Measurements from ENCODE around the gene FSTL4. TPM values are rescaled to one million over a fixed set of nuclear protein-coding genes. Genes with fewer than 3 reads are reported as not detected.

The FSTL4 gene
- total RNA-seq, 2 donors from 2014 or later = not detected

DNA sequence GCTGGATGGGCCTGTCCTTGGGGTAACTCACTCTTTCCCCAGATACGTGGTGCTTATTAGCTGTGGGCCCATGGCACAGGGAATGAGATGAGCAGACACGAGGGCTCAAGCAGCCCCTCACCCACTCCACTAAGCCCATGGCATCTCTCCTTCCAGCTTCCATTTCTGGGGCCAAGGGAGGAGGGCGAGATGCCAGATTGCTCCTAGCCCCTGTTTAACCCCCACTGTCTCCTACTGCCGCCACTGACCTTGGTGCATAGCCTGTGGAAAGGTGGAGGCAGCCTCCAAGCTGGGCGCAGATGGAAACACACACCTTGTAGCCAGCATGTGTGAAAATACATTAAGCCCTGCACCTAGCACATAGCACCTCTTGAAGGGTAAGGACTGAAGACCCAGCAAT is 167.6 kb downstream of the FSTL4 start:
- Mint-ChIP-seq H3K27ac (peak overlapping the region in 1 of 2 donors; percentile 59), H3K9me3 (no peaks in the 10 kb centered on the region), H3K36me3 (no peaks in the 10 kb centered on the region)
- no peak for ATAC-seq
- DNase-seq (ENCODE audit: low spot score in 2 of 2) = no peak

GRCh38 chr5:133441166-133441815 is 171.1 kb downstream of the FSTL4 start:
- no peaks in the 10 kb centered on the region for H3K9me3 Mint-ChIP-seq
- H3K36me3 Mint-ChIP-seq = no peaks in the 10 kb centered on the region
- no peak overlapping the region for H3K27ac Mint-ChIP-seq
- ATAC-seq = no peak
- DNase-seq (ENCODE audit: low spot score in 2 of 2) = no peak

DNA sequence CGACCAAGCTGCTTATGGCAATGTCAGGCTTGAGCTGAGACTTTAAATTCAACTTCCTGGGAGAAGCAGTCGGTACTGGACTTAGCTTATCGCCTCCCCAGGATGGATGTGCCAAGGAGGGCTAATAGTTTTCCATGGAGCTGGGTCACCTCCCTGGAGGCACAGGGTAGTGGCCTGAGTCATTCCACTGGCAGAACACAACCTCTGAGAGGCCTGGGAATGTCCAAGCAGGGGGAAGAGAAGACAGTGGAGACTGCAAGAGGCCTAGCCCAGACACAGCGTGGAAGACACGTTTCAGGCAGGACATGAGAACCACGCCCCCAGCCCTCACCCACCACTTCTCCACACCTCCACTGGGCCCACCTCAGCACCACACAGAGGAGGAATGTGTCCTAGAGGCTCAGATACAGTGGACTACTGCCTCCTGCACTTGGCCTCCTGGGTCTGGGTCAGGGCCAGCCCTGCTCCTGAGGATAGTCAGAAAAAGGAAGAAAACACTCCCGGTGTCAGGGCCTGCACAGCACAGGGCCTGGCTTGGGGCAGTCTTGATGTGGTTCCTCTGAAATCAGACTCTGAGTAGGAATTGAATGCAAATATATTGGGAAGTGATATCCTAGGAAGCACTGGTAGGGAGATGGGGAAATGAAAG is 171.8 kb downstream of the FSTL4 start:
- no peaks in the 10 kb centered on the region for H3K9me3 Mint-ChIP-seq
- ATAC-seq = no peak
- no peaks in the 10 kb centered on the region for H3K36me3 Mint-ChIP-seq
- no peak for DNase-seq (ENCODE audit: low spot score in 2 of 2)
- H3K27ac Mint-ChIP-seq = no peak overlapping the region

- no peak for ATAC-seq
- Mint-ChIP-seq H3K27ac (no peak overlapping the region), H3K9me3 (no peaks in the 10 kb centered on the region), H3K36me3 (no peaks in the 10 kb centered on the region)
- DNase-seq (ENCODE audit: low spot score in 2 of 2) = no peak
Observed at GRCh38 chr5:133439859-133440258, 172.5 kb downstream of the FSTL4 start.

DNA sequence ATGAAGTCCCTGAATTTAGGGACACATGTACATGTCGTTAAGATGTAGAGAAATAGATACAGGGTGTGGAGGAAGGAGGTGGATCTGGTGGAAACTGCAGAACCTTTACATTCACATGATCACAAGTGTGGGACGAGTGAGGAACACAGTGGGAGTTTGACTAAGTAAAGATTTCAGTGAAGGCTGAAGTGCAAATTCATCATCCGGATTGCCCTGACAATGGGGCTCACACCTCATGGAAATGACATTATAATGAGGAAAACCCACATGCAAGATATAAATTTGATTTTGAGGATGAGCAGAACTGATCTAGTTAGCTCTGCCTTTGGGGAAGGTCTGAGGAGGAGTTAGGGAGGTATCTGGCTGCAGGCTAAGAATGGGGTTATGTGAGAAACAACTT is 173.9 kb downstream of the FSTL4 start:
- Mint-ChIP-seq H3K27ac (no peak overlapping the region), H3K9me3 (no peaks in the 10 kb centered on the region), H3K36me3 (no peaks in the 10 kb centered on the region)
- ATAC-seq (no peak), DNase-seq (ENCODE audit: low spot score in 2 of 2) (no peak)

GRCh38 chr5:133434336-133434735 is 178.0 kb downstream of the FSTL4 start:
- ATAC-seq (no peak), DNase-seq (ENCODE audit: low spot score in 2 of 2) (no peak)
- Mint-ChIP-seq H3K27ac (no peak overlapping the region), H3K9me3 (no peaks in the 10 kb centered on the region), H3K36me3 (no peaks in the 10 kb centered on the region)

- no peak for ATAC-seq
- no peak overlapping the region for H3K27ac Mint-ChIP-seq
- no peaks in the 10 kb centered on the region for H3K9me3 Mint-ChIP-seq
- no peaks in the 10 kb centered on the region for H3K36me3 Mint-ChIP-seq
- DNase-seq (ENCODE audit: low spot score in 2 of 2) = no peak
Observed at GRCh38 chr5:133433641-133434040, 178.7 kb downstream of the FSTL4 start.

GRCh38 chr5:133432956-133433532 is 179.3 kb downstream of the FSTL4 start:
- DNase-seq (ENCODE audit: low spot score in 2 of 2) (no peak), ATAC-seq (no peak)
- Mint-ChIP-seq H3K27ac (no peak overlapping the region), H3K36me3 (no peaks in the 10 kb centered on the region), H3K9me3 (no peaks in the 10 kb centered on the region)

DNA sequence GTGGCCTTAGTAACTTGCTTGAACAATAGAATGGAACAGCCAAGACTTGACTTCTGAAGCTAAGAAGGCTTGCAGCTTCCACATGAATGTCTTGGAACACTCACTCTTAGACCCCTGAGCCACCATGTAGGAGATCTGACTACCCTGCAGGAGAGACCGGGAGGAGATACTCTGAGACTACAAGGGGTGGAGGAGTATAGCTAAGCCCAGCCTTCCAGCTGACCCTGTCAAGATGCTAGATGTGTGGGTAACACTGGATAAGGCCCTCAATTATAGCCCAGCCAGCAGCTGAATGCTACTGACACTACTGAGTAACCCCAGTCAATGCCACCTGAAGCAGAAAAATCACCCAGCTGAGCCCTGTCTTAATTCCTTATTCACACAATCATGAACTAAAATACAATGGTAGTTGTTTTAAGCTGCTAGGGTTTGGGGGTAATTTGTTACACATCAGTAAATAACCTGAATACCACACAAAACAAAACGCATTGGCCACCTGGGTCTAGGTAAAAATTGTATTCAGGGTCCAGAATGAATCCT is 180.9 kb downstream of the FSTL4 start:
- no peaks in the 10 kb centered on the region for H3K36me3 Mint-ChIP-seq
- no peaks in the 10 kb centered on the region for H3K9me3 Mint-ChIP-seq
- no peak for DNase-seq (ENCODE audit: low spot score in 2 of 2)
- no peak for ATAC-seq
- H3K27ac Mint-ChIP-seq = no peak overlapping the region

GRCh38 chr5:133430095-133430494 is 182.2 kb downstream of the FSTL4 start:
- no peaks in the 10 kb centered on the region for H3K9me3 Mint-ChIP-seq
- ATAC-seq (no peak), DNase-seq (ENCODE audit: low spot score in 2 of 2) (no peak)
- no peak overlapping the region for H3K27ac Mint-ChIP-seq
- H3K36me3 Mint-ChIP-seq = no peaks in the 10 kb centered on the region

DNA sequence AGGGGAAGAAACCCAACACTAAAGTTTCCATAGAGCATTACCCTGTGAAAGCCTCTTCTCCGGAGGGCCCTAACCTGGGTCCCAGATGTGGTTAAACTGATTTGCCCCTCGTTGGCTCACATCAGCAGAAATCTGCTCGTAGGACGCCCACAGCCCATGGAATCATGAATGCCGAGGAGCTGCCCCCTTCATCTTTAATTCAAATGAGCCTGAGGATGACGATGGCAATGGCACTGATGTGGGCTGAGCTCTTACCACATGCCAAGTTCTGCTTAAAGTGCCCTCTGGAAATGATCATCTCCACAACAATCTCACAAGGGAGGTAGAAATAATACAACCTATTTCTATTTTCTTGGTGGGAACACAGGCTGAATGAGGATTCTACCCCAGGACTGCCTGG is 183.3 kb downstream of the FSTL4 start:
- Mint-ChIP-seq H3K9me3 (no peaks in the 10 kb centered on the region), H3K27ac (no peak overlapping the region), H3K36me3 (no peaks in the 10 kb centered on the region)
- DNase-seq (ENCODE audit: low spot score in 2 of 2) (no peak), ATAC-seq (no peak)

DNA sequence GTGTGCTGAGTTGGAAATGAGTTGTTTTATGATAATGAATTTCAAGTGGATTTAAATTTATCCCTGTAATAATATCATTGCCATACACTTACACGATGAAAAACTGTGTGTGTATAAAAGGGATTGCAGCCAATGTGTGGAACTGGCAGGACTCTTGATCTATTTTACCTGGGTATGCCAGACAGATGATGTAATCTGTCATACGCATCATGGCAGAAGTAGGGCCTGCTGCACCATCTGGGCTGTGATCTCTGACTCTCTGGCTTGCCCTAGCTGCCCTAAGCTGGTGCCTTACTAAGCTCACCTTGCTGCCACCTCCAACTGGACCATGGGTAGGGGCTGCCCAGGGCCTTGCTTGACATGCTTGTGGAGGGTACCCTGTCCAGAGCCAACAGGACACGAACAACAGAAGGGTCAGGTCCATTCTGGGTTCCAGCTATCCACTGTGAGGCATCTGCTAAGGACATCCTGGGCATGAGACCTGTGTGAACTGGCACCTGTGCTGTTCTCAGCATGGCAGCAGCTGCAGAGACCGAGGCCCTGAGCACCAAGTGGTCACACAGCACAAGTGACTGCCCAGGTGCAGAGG is 184.2 kb downstream of the FSTL4 start:
- Mint-ChIP-seq H3K9me3 (no peaks in the 10 kb centered on the region), H3K36me3 (no peaks in the 10 kb centered on the region), H3K27ac (no peak overlapping the region)
- ATAC-seq (no peak), DNase-seq (ENCODE audit: low spot score in 2 of 2) (no peak)

DNA sequence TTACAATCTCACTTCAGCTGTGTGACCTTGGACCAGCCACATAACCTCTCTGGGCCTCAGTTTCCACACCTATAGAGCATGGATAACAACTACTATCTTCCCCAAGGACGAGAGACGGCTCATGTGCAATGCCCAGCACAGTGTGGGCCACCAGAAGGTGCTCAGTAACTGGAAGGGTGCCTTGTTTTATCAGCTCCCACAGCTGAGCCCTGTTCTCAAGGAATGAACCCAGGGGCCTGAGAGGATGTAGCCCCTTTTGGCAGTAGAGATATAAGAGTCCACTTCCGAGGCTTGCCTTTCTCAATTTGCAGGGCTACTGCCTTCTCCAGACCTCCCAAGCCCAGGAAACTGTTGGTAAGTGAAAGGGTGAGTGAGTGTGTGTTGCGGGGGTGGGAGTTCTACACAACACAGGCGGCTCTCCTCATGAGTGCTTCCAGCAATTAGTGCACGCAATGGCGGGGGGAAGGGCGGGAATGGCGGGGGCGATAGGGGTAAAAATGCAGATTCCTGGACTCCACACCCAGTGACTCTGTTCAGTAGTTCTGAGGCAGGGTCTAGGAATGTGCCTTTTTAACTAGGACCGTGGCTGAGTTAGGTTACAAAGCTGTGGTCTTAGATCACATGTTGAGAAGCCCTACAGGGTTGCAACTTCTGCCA is 185.1 kb downstream of the FSTL4 start:
- Mint-ChIP-seq H3K9me3 (no peaks in the 10 kb centered on the region), H3K27ac (no peak overlapping the region), H3K36me3 (no peaks in the 10 kb centered on the region)
- ATAC-seq (no peak), DNase-seq (ENCODE audit: low spot score in 2 of 2) (no peak)

DNA sequence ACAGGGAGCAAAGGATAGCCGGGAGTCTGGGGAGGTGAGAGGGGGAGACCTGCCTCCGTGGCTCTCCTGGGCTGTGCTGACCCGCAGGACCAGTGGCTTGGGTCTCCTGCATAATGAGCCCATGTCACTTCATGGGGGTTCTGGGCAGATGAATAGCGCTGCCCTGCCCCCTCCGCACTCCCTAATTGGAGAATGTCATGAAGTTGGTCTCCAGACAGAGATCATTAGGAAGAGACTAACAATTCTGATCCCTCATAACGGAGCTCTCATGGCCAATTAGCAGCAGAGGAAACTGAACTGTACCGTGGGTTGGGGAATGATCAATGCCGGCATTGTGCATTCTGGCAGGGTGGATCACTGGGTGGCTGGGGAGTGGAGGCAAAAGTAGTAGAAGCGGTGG is 186.1 kb downstream of the FSTL4 start:
- ATAC-seq (no peak), DNase-seq (ENCODE audit: low spot score in 2 of 2) (no peak)
- no peak overlapping the region for H3K27ac Mint-ChIP-seq
- no peaks in the 10 kb centered on the region for H3K9me3 Mint-ChIP-seq
- no peaks in the 10 kb centered on the region for H3K36me3 Mint-ChIP-seq

GRCh38 chr5:133425764-133426163 is 186.6 kb downstream of the FSTL4 start:
- no peak for DNase-seq (ENCODE audit: low spot score in 2 of 2)
- Mint-ChIP-seq H3K27ac (no peak overlapping the region), H3K9me3 (no peaks in the 10 kb centered on the region), H3K36me3 (no peaks in the 10 kb centered on the region)
- ATAC-seq = no peak

GRCh38 chr5:133425222-133425621 is 187.1 kb downstream of the FSTL4 start:
- ATAC-seq (no peak), DNase-seq (ENCODE audit: low spot score in 2 of 2) (no peak)
- no peak overlapping the region for H3K27ac Mint-ChIP-seq
- no peaks in the 10 kb centered on the region for H3K36me3 Mint-ChIP-seq
- H3K9me3 Mint-ChIP-seq = no peaks in the 10 kb centered on the region
